NCI-H69 (cell line): Measurements from ENCODE around the gene CSTF3.
"Not testable (repeated sequence)": the region's sequence is repeated elsewhere in the genome, so short reads cannot be mapped to it uniquely, and the experiment has no call there.

ENCODE experiments used
- DNase-seq: peaks from one replicate; lab custom pipeline; 2025; lab: John Stamatoyannopoulos, UW

The CSTF3 gene

GRCh38 chr11:33161120-33162005 is at the start of gene CSTF3:
TSS of gene CSTF3 (minus strand) at chr11:33161480. CDS start at chr11:33161325, 155 bp downstream.
- peak; percentile 100 for DNase-seq

GRCh38 chr11:33208150-33208549 is 46.9 kb upstream of the CSTF3 start:
- peak; percentile 25 for DNase-seq

- DNase-seq: peak; percentile 55
These were observed 46.2 kb upstream of the CSTF3 start for GRCh38 chr11:33207408-33207985.

- no peak for DNase-seq
These were observed 36.8 kb upstream of the CSTF3 start for GRCh38 chr11:33197915-33198727.

GRCh38 chr11:33195462-33196173 is 34.3 kb upstream of the CSTF3 start:
- DNase-seq: peak; percentile 85

GRCh38 chr11:33194455-33194854 is 33.2 kb upstream of the CSTF3 start:
- no peak for DNase-seq

- DNase-seq: no peak
These were observed 30.2 kb upstream of the CSTF3 start for GRCh38 chr11:33191467-33191866.

- DNase-seq: peak; percentile 93
These were observed 26.9 kb upstream of the CSTF3 start for GRCh38 chr11:33187998-33188722.

GRCh38 chr11:33185756-33186155 is 24.5 kb upstream of the CSTF3 start:
- no peak for DNase-seq

GRCh38 chr11:33182246-33182878 is 21.1 kb upstream of the CSTF3 start:
- DNase-seq: peak; percentile 77

- no peak for DNase-seq
These were observed 18.1 kb upstream of the CSTF3 start for GRCh38 chr11:33179348-33179803.

- DNase-seq: no peak
These were observed 17.3 kb upstream of the CSTF3 start for GRCh38 chr11:33178443-33179180.

- no peak for DNase-seq
These were observed 16.5 kb upstream of the CSTF3 start for GRCh38 chr11:33177676-33178336.

- not testable (repeated sequence) for DNase-seq
These were observed 15.5 kb upstream of the CSTF3 start for GRCh38 chr11:33176760-33177159.

- no peak for DNase-seq
These were observed 11.7 kb upstream of the CSTF3 start for GRCh38 chr11:33172996-33173395.

- no peak for DNase-seq
These were observed 11.1 kb upstream of the CSTF3 start for GRCh38 chr11:33172345-33172744.

- no peak for DNase-seq
These were observed 10.0 kb upstream of the CSTF3 start for GRCh38 chr11:33171251-33171650.

- DNase-seq: no peak
These were observed 7.5 kb upstream of the CSTF3 start for GRCh38 chr11:33168709-33169200.

- no peak for DNase-seq
These were observed 1.6 kb upstream of the CSTF3 start for GRCh38 chr11:33162831-33163230.
